Esophagus (tissue), 2 donors: Measurements from ENCODE around the gene ELP6. TPM values are rescaled to one million over a fixed set of nuclear protein-coding genes. Genes with fewer than 3 reads are reported as not detected.
"Not testable (repeated sequence)": the region's sequence is repeated elsewhere in the genome, so short reads cannot be mapped to it uniquely, and the experiment has no call there.

ENCODE experiments used
- H3K27ac ChIP-seq, 2 donors: one replicate each; pipeline ENCODE4 v1.5.1; 2013; ENCODE audit warnings: low read depth in 2 of 2, mild to moderate bottlenecking in 2 of 2, inconsistent platforms in 1 of 2, low read length in 1 of 2, moderate library complexity in 1 of 2
- H3K27me3 ChIP-seq, 2 donors: one replicate each; pipeline ENCODE4 v1.6.1; 2013; ENCODE audit warnings: low read length in 2 of 2, control low read depth in 1 of 2, mild to moderate bottlenecking in 1 of 2; ENCODE audit not compliant: insufficient read depth in 2 of 2, control insufficient read depth in 1 of 2
- H3K36me3 ChIP-seq, 2 donors: one replicate each; pipeline ENCODE4 v1.6.1; 2013; ENCODE audit warnings: low read length in 1 of 2; ENCODE audit not compliant: control insufficient read depth in 2 of 2, insufficient read depth in 2 of 2
- H3K4me1 ChIP-seq, 2 donors: one replicate each; pipeline ENCODE4 v1.6.1; 2013; ENCODE audit warnings: low read length in 1 of 2; ENCODE audit not compliant: control insufficient read depth in 2 of 2, insufficient read depth in 2 of 2
- H3K4me3 ChIP-seq, 2 donors: one replicate each; pipeline ENCODE4 v1.5.1; 2013; ENCODE audit warnings: low read length in 2 of 2, mild to moderate bottlenecking in 2 of 2, low read depth in 1 of 2, moderate library complexity in 1 of 2
- H3K9me3 ChIP-seq, 2 donors: one replicate each; pipeline ENCODE4 v1.6.1; 2013; ENCODE audit warnings: mild to moderate bottlenecking in 2 of 2, low read depth in 1 of 2, low read length in 1 of 2, moderate library complexity in 1 of 2; ENCODE audit not compliant: control insufficient read depth in 2 of 2, insufficient read depth in 1 of 2
- WGBS, 2 donors: extraction: QIAGEN DNeasy Blood & Tissue Kit; methylation state at CpG; one replicate each; pipeline ENCODE4 v1.1.7; 2013; 5-methylcytosine and 5-hydroxymethylcytosine counted together
- polyA plus RNA-seq, 2 donors: library from polyadenylated mRNA; stranded (reverse); fragments of 200-250 nt; gene quantifications; one replicate each; pipeline ENCODE4 v1.2.3, GENCODE V29; 2013
- donor health status: healthy with polysubstance abuse.
- donor health status: Bipolar disorder and iron deficiency.

Gene ELP6
- polyA plus RNA-seq, 2 donors = 18.9 to 24.7 TPM

- WGBS, 2 donors = 61 to 64% methylated on average over 5 of the region's 5 CpGs
- no peak overlapping the region for H3K4me3 ChIP-seq
These were observed 1.6 kb upstream of the ELP6 start for GRCh38 chr3:47515100-47515499.

GRCh38 chr3:47512416-47513124, 942 bp downstream of the ELP6 start:
- H3K9me3 ChIP-seq = no peaks in the 10 kb centered on the region
- H3K36me3 ChIP-seq = peaks cover 0 to 6% of the 10 kb centered on the region in 2 donors
- H3K4me3 ChIP-seq = peak overlapping the region; percentile 68 to 71
- H3K4me1 ChIP-seq = no peaks in the 10 kb centered on the region
- H3K27me3 ChIP-seq = no peaks in the 10 kb centered on the region
- peak overlapping the region; percentile 98 to 99 for H3K27ac ChIP-seq
- WGBS, 2 donors = 16% methylated on average over 36 of the region's 36 CpGs

More at GRCh38 chr3:47515100-47515499, 1.6 kb upstream of the ELP6 start:
- H3K27me3 ChIP-seq = no peaks in the 10 kb centered on the region
- H3K36me3 ChIP-seq = peaks cover 0 to 3% of the 10 kb centered on the region in 2 donors
- H3K4me1 ChIP-seq = no peaks in the 10 kb centered on the region
- no peaks in the 10 kb centered on the region for H3K9me3 ChIP-seq
- no peak overlapping the region for H3K27ac ChIP-seq

- H3K27me3 ChIP-seq, H3K4me3 ChIP-seq, H3K27ac ChIP-seq, H3K9me3 ChIP-seq, H3K4me1 ChIP-seq: not testable (repeated sequence)
- peaks cover 5 to 24% of the 10 kb centered on the region in 2 donors for H3K36me3 ChIP-seq
- WGBS, 2 donors = 97 to 98% methylated on average over 6 of the region's 6 CpGs
These were observed 8.2 kb downstream of the ELP6 start for GRCh38 chr3:47505267-47505666.

GRCh38 chr3:47504113-47504512, 9.4 kb downstream of the ELP6 start:
- no peaks in the 10 kb centered on the region for H3K9me3 ChIP-seq
- WGBS, 2 donors = 87 to 88% methylated on average over 7 of the region's 7 CpGs
- no peaks in the 10 kb centered on the region for H3K4me1 ChIP-seq
- no peak overlapping the region for H3K27ac ChIP-seq
- H3K27me3 ChIP-seq = no peaks in the 10 kb centered on the region
- peaks cover 8 to 24% of the 10 kb centered on the region in 2 donors for H3K36me3 ChIP-seq
- no peak overlapping the region for H3K4me3 ChIP-seq

GRCh38 chr3:47503033-47503432, 10.5 kb downstream of the ELP6 start:
- WGBS, 2 donors = 90 to 92% methylated on average over 2 of the region's 2 CpGs
- no peaks in the 10 kb centered on the region for H3K9me3 ChIP-seq
- no peaks in the 10 kb centered on the region for H3K27me3 ChIP-seq
- no peak overlapping the region for H3K27ac ChIP-seq
- no peak overlapping the region for H3K4me3 ChIP-seq
- peaks cover 11 to 32% of the 10 kb centered on the region in 2 donors for H3K36me3 ChIP-seq
- H3K4me1 ChIP-seq = no peaks in the 10 kb centered on the region

GRCh38 chr3:47496892-47497291, 16.6 kb downstream of the ELP6 start:
- H3K4me3 ChIP-seq = no peak overlapping the region
- peaks cover 19 to 41% of the 10 kb centered on the region in 2 donors for H3K36me3 ChIP-seq
- H3K27me3 ChIP-seq = no peaks in the 10 kb centered on the region
- no peaks in the 10 kb centered on the region for H3K9me3 ChIP-seq
- no peaks in the 10 kb centered on the region for H3K4me1 ChIP-seq
- H3K27ac ChIP-seq = no peak overlapping the region

- H3K27me3 ChIP-seq = no peaks in the 10 kb centered on the region
- H3K4me1 ChIP-seq = no peaks in the 10 kb centered on the region
- WGBS, 2 donors = 95 to 96% methylated on average over 8 of the region's 8 CpGs
- H3K9me3 ChIP-seq = no peaks in the 10 kb centered on the region
- H3K27ac ChIP-seq = no peak overlapping the region
- H3K4me3 ChIP-seq = no peak overlapping the region
- H3K36me3 ChIP-seq = peaks cover 19 to 37% of the 10 kb centered on the region in 2 donors
These were observed 17.6 kb downstream of the ELP6 start for GRCh38 chr3:47495886-47496285.

GRCh38 chr3:47495111-47495510, 18.4 kb downstream of the ELP6 start:
- Histone ChIP-seq H3K4me3 (no peak overlapping the region), H3K27ac (no peak overlapping the region), H3K27me3 (no peaks in the 10 kb centered on the region), H3K36me3 (peaks cover 14 to 32% of the 10 kb centered on the region in 2 donors), H3K9me3 (no peaks in the 10 kb centered on the region), H3K4me1 (no peaks in the 10 kb centered on the region)
- 96 to 100% methylated on average over 4 of the region's 4 CpGs for WGBS, 2 donors

- no peaks in the 10 kb centered on the region for H3K9me3 ChIP-seq
- H3K36me3 ChIP-seq = peaks cover 7 to 13% of the 10 kb centered on the region in 2 donors
- no peak overlapping the region for H3K27ac ChIP-seq
- no peaks in the 10 kb centered on the region for H3K27me3 ChIP-seq
- H3K4me1 ChIP-seq = no peaks in the 10 kb centered on the region
- 89 to 94% methylated on average over 12 of the region's 12 CpGs for WGBS, 2 donors
- H3K4me3 ChIP-seq = no peak overlapping the region
These were observed 21.7 kb downstream of the ELP6 start for GRCh38 chr3:47491777-47492176.

- Histone ChIP-seq H3K27me3 (no peaks in the 10 kb centered on the region), H3K36me3 (peaks cover 7 to 12% of the 10 kb centered on the region in 2 donors), H3K27ac (no peak overlapping the region), H3K4me1 (no peaks in the 10 kb centered on the region), H3K4me3 (no peak overlapping the region), H3K9me3 (no peaks in the 10 kb centered on the region)
- 88 to 93% methylated on average over 3 of the region's 3 CpGs for WGBS, 2 donors
These were observed 22.3 kb downstream of the ELP6 start for GRCh38 chr3:47491186-47491585.
